CD4-positive, alpha-beta T cell treated with Interleukin-17A for 1 hour (primary cell): ENCODE results near the gene RRP9.

Experiments used
- DNase-seq: peaks from one replicate; pipeline ENCODE4 v3.0.0-alpha.2; 2020

RRP9 gene

GRCh38 chr3:51955175-51955892 is 13.6 kb upstream of the RRP9 start, which contains the start of gene GPR62:
TSS of gene GPR62 (plus strand) at chr3:51955381. CDS start at chr3:51955653, 272 bp downstream.
- DNase-seq, result no peak

GRCh38 chr3:51954713-51955112 is 13.0 kb upstream of the RRP9 start:
- DNase-seq, result no peak

- DNase-seq, result no peak
Observed at GRCh38 chr3:51954105-51954504, 12.4 kb upstream of the RRP9 start.

- no peak for DNase-seq
Observed at GRCh38 chr3:51953445-51953844, 11.7 kb upstream of the RRP9 start.

- DNase-seq, result no peak
Observed at GRCh38 chr3:51950899-51951298, 9.2 kb upstream of the RRP9 start.

- DNase-seq, result no peak
Observed at GRCh38 chr3:51949121-51949520, 7.4 kb upstream of the RRP9 start.

- no peak for DNase-seq
Observed at GRCh38 chr3:51948016-51948580, 6.4 kb upstream of the RRP9 start.

- no peak for DNase-seq
Observed at GRCh38 chr3:51947215-51947900, 5.7 kb upstream of the RRP9 start.

GRCh38 chr3:51946796-51947195 is 5.1 kb upstream of the RRP9 start:
- DNase-seq, result no peak

- DNase-seq, result no peak
Observed at GRCh38 chr3:51945926-51946705, 4.4 kb upstream of the RRP9 start.

GRCh38 chr3:51945031-51945840 is 3.5 kb upstream of the RRP9 start:
- no peak for DNase-seq

GRCh38 chr3:51944451-51945021 is 2.8 kb upstream of the RRP9 start:
- no peak for DNase-seq

GRCh38 chr3:51943451-51944391 is 2.0 kb upstream of the RRP9 start:
- DNase-seq, result no peak

- peak; percentile 65 for DNase-seq
Observed at GRCh38 chr3:51942603-51943450, 1.1 kb upstream of the RRP9 start.

GRCh38 chr3:51941463-51941797 is 274 bp downstream of the RRP9 start:
- DNase-seq, result no peak

- DNase-seq, result no peak
Observed at GRCh38 chr3:51940648-51941462, 849 bp downstream of the RRP9 start.

- DNase-seq, result no peak
Observed at GRCh38 chr3:51938780-51939425, 2.8 kb downstream of the RRP9 start.

- DNase-seq, result no peak
Observed at GRCh38 chr3:51937611-51938450, 3.9 kb downstream of the RRP9 start.
